ENCODE results near the gene POP4.
A peak's percentile ranks its signal among the peaks of the same experiment; 100 is the strongest.
"Not testable (repeated sequence)": the region's sequence is repeated elsewhere in the genome, so short reads cannot be mapped to it uniquely, and the experiment has no call there.

The POP4 gene

DNA sequence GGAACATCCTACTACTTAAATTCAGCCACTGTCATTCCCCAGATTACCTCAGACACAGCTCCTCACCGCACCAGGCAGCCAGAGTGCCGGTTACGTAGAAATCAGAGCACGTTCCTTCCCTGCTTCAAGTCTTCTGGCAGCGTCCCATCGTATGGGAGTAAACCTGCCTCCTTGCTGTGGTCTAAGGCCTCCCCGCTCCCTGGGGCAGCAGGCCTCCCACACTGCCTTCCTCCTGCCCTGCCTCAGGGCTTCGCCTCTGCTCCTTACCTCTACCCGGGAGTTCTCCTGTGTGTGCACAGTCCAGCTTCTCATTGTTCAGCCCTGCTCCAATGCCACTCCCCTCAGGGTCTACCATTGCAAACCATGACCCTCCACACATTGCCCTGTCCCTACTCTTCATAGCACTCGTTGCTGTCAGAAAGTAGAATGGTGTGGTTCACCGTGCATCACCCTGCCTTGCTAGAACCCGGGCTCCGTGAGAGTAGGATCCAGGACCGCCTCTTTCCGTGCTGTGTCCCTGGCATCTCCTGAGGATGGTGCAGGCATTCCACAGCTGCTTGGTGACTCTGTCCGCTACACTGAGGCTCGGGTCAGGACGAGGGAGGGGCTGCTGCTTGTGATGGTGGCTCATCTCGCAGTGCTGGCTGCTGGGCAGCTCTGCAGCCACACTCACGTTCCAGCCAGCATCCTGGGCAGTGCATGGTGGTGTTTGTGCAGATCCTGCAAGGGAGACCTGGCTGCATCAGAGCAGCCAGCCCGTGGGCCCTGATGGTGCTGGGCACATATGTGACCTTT lies 6.9 kb downstream of the POP4 start:
- no peak for ATAC-seq

DNA sequence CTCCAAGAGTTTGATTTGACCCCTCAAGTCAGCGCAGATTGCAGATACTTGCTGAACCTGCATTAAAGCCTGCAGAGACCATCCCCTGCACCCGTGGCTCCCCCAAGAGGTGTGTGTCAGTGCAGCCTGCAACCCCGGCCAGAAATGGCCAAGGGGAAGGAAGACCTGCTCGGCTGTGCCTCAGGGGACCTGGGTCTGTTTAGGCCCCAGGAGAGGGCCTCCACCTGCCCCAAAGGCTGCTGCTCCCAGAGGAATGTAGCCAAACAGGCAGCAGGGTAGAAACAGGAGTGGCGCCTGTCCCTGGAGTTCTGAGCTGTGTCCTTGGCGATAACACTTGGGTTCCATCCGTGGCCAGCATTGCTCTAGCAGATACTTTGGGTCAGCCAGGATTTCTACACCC lies 8.0 kb downstream of the POP4 start:
- no peak for ATAC-seq

DNA sequence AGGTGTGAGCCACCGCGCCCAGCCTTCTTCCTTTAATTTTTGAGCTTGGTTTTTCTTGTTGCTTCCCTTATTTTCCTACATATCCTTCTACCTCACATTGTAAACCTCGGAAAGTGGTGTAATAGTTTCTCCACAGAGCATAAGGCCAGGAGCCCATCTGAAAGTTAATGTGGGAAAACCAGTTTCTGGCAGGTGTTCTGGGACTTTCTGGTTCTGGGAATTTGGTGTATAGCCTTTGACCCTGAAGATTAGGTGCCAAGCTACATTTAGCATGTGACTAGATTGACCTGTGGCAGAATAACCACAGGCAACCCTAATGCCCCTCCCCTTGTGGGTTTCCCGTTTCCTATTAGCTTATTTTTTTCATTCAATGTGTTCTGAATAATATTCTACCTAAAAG lies 8.7 kb downstream of the POP4 start:
- no peak for ATAC-seq

DNA sequence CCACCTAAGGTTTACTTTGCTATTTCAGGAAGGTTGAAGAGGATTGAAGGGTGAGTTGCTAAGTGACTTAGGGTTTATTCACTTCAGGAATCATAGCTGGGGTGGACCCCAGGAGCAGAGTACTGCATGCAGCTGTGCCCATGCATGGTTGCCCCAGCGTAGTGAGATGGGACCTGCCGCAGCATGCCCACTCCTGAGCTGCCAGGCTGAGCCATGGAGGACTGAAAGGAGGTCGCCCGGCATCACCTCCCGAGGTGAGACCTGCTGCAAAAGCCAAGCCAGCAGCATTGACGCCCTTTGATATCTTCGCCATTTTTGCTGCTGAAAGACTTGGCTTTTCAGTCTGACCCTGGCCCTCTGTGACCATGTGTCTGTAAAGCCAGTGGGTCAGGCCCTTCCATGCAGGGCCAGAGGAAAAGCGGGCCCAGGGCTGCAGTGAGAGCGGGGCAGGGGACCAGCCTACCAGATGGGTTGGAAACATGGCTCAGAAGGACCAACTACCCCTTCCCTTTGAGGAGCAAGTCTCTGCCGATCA lies 9.9 kb downstream of the POP4 start:
- no peak for ATAC-seq

DNA sequence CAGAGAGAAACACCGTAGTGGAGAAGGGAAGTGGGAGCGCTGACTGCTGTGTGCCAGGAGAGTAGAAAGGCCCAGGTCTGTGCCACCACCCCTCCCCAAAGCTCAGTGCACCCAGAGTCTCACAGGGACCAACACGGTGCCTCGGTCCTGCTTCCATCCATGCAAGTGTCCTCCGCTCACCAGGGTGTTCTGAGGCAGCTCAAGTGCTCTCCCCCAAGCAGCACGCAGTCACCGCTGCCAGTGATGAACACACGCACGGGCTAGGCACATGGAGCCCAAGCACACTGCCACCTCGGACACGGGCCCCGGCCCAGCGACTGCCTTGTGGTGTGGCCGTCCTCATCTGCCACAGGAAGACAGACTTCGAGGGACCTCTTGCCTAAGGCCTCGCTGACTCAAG lies 10.5 kb downstream of the POP4 start:
- no peak for ATAC-seq

DNA sequence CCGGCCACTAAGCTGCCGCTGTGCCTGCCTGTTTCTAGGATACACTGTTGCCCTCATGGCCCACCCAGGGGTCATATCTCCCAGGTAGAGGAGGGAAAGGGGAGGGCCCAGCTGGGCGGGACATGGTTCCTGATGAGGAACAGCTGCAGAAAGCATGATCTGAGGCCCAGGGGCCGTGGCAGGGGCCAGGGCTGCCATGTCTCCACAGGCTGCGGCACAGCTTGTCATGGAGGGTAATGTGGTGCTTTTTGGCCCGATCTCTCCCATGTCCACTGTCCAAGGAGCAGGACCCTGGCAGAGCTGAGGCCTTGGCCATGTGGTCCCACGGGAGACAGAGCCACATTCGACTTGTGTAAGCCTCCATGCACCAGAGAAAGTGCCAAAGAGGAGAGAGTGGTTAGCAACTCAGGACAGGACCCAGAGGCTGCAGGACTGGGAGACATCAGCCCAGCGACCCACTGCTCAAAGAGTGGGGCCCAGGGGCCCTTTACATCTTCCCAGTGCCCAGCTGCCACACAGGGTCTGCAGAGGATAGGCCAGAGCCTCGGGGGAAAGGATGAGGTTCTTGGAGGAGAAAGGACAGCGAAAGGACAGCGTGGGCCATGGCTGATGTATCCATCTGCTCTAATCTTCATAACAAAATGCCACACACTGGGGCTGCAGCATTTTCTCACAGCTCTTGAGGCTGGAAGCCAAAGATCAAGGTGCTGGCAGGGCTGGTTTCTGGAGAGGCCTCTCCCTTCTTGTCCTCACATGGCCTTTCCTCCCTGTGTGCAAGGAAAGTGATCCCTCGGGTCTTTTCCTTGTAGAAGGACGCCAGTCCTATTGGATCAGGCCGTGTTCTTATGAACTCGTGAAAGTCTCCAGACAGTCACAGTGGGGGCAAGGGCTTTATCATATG lies 11.5 kb downstream of the POP4 start:
- ATAC-seq = no peak

DNA sequence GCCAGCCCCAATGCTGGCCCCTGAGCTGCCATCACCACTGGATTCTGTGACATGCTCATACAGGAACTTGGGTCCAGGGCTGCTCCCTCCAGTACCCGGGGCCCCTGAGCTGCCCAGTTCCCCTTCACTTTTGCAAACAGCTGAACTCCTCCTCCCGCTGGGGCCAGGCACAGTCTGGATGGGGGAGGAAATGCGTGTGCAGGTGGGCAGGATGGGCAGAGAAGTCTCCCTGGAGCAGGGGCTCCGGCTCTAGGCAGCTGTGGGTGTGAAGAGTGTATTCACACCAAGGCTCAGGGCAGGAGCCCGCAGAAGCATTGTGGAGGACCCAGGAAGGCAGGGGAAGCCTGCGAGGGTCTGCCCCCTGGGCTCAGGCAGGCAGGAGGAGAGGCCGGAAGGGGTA lies 12.4 kb downstream of the POP4 start:
- ATAC-seq = no peak

DNA sequence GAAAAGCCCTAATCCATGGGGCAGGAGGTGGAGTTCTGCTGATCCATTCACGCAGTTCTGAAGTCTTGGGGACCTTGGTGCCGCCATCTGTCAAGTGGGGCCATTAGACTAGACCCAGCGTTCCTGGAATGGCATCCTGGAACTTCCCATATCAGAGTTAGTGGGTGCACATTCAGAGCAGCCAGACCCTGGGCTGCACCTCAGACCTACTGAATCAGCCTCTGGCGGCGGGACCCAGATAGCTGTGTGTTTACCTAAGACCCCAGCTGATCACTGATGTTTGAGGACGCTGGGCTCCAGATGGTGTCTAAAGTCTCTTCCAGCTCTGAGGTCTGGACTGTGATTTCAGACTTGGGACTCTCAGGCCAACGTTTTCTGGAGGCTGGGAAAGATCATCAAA lies 12.8 kb downstream of the POP4 start:
- no peak for ATAC-seq

DNA sequence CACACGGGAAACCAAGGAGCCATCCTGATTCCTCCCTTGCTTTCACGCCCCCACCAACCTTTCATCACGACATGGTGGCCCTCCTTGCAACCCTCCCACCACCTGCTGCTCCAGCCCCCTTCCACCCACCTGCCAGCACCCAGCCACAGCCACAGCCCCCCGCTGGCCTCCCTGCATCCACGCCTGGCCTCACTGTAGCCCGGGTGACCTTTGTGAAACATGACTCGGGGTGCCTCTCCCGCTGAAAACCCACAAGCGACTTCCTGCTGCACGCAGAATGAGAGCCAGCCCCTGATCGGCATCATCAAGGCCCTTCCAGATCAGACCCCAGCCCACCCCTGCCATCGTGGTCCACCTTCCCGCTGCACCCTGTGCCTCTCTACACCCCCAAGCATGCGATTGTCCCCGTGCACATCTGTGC lies 14.9 kb downstream of the POP4 start:
- ATAC-seq = peak; percentile 69 to 76

DNA sequence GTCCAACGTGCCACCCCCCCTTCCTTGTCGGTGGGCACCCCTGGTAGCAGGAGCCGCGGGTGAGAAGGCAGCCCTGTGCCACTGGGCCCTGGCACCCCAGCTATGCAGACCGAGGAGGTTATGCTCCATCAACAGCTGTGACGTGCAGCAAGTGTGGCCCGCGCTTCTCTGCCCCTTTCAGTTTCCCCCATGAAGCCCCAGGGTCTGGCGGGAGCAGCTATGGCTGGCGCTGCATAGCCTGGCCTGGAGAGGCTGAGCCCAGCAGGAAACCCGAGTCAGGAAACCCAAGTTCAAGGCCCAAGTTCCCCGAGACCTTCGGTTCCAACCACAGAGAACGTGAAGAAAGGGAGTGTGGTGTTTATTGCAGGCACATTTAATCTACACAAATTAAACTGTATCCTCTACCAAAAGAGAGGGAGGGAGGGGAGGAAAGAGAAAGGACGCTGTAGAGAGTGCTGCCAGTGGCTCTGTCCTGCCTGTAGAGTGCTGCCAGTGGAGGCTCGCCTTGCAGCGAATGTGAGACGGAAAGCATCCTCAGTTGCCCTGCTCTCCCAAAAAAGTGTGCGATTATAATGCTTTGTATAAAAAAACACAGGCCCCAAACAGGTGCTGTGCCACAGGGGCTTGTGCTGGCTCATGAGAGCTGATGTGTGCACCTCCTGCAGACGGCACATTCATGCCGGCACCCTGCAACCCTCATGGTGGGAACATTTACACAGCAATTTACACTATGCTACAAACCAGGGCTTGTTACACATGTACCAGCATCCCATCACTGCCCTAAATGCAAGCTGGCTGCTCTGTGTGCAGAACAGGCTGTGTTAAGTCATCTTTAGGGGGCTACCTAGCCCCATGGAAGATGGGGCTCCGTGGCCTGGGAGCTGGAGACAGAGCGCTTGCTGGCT lies 16.3 kb downstream of the POP4 start:
- ATAC-seq = no peak

DNA sequence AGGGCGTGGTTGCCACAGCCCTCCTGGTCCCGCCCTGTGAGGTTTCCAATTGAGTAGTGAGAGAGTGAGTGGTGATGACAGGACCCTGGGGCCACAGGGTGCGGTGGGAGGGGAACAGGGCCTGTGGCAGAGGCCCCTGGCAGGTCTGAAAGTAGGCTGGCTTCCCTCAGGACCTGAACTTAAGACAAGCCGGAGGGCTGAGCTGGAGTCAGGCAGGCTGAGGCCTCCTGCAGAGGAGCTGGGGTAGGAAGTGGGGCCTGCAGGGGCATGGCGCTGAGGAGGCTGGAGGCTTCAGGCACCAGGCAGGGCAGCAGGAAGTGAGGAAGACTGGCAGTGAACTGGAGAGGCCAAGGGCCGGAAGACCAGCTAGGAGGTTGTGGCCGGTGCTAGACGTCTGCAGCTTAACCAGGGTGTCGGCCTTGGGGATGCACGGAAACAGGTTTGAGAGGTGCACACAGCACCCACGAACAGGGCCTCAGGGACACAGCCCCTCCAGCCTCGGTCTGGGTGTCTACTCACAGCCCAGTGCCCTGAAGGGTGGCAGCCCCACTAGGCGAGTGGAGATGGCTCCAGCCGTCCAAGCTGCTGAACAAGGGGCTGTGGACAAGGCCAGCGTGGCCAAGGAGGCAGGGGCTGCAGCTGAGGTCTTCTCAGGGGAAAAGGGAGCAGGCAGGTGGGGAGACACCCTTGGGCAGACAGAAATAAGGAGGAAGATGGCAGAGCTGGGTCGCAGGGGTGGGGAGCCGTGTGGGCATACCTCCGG lies 17.8 kb downstream of the POP4 start:
- peak; percentile 85 to 95 for ATAC-seq

DNA sequence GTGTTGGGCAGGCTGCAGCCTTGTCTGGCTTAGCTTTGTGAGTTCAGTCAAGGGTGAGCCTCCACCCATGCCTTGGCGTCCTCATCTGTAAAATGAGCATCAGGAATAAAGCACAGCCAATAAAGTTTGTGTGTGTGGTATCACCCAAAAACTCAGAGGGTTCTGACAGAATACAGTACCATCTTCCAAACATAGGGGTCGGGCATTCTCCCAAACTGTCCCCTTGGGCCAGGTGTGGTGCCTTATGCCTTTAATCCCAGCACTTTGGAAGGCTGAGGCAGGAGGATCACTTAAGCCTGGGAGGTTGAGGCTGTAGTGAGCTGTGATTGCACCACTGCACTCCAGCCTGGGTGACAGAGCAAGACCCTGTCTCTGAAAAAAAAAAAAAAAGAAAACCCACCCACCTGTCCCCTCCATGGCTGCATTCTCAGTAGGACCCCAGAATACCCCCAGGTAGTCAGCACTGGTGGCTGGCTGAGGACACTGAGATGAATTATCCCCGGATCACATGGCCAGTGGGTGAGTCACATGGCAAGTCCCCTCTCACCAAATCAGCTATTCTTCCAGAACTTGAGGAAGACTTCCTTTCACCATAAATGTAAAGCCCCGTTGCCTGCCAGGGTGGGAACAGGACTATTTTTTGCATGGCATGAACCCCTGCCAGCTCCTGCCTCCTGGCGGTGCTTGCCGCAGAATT lies 18.6 kb downstream of the POP4 start:
- no peak for ATAC-seq

DNA sequence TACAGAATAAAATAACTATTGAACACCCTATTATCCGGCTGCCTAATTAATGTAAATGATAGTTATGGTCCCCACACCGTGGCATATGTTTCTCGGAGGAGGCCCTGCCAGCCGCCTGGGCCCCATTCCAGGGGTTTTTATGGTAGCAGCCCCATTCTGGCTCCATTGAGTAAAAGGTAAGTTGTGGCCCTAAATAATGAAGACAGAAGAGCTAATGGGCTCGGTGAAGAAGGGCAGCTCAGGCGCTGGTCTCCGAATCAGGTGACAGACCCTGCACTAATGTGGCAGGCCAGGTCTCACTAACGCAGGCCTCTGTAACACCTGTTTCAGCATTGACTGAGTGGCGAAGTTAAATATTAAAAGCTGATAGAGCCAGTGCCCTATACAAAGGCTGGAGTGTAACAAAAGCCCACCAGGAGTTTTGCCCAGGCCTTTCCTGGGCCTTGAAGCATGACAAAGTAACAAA lies 19.1 kb downstream of the POP4 start:
- ATAC-seq = no peak

DNA sequence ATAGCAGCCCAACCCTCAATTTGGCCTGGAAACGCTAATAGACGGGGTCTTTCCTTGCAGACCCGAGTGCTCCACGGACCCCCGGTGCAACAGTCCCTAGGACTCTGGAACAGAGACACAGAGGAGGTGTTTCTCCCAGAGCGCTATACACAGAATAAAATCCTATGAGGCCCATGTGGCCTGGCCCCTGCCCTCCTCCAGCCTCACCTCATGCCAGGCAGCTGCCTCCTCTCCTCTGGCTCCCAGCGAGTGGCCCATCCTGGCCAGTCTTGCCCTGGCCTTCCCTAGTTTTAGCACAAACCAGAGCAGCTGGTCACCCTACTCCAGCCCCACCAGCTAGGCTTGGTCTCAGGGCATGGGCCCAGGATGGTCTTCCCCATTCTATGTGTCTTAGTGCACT lies 20.3 kb downstream of the POP4 start:
- ATAC-seq = no peak

DNA sequence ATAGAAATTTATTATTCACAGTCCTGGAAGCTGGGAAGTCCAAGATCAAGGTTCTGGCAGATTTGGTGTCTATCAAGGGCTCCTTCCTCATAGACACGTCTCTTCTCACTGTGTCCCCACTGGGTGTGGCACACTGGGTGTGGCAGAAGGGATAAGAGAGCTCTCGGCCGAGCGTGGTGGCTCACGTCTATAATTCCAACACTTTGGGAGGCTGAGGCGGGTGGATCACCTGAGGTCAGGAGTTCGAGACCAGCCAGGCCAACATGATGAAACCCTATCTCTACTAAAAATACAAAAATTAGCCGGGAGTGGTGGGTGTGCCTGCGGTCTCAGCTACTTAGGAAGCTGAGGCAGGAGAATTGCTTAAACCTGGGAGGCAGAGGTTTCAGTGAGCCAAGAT lies 20.7 kb downstream of the POP4 start:
- ATAC-seq = not testable (repeated sequence)

DNA sequence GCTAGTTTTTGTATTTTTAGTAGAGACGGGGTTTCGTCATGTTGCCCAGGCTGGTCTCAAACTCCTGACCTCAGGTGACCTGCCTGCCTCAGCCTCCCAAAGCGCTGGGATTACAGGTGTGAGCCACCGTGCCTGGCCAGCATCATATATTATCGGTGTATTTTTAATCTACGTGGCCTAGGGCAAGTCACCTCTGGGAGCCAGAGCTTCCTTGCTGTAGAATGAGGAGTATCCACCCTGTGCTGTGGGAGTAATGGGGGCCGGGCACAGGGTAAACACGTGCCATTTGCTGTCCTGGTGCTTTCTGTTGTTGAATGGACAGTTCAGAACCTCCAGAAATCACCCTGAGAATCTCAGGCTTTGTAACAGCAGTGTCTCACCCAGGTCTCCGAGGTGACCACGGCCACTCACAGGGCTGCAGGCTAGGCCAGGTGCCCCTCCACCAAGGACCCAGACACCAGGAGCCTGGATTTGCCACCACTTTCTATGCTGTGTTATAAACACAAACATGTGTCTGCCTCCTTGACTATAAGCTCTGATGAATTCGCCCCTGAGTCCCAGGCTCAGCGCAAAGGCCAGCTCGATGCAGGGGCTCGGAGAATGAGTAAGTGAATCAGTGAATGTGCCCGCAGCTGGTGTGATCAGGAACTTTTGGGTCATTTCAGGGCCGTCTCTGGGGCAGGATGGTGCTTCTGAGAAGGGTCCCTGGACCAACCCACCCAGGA lies 22.7 kb downstream of the POP4 start:
- ATAC-seq = no peak

DNA sequence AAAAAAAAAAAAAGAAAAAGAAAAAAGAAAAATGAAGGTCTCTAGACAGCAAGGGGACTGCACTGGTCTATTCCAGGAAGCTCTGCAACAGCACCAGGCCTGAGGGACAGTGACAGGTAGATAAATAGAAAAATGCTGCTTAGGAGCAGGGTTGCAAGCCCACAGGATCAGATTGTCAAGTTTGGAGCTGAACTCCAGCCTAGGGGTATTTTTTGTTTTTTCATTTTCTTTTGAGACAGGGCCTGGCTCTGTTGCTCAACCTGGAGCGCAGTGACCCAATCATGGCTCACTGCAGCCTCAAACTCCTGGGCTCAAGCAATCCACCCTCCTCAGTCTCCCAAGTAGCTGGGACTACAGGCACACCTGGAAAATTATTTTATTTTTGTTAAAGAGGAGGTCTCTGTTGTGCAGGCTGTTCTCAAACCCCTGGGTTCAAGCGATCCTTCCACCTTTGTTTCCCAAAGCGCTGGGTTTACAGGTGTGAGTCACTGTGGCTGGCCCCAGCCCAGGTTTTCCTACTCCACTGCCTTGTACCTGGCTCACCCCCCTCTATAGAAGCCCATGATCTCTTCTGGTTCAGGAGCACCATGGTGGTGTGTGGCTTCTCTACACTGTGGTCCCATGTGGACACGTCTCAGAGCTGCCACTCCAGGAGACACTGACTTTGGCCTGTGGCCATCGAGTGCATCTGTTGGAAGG lies 23.9 kb downstream of the POP4 start:
- no peak for ATAC-seq

DNA sequence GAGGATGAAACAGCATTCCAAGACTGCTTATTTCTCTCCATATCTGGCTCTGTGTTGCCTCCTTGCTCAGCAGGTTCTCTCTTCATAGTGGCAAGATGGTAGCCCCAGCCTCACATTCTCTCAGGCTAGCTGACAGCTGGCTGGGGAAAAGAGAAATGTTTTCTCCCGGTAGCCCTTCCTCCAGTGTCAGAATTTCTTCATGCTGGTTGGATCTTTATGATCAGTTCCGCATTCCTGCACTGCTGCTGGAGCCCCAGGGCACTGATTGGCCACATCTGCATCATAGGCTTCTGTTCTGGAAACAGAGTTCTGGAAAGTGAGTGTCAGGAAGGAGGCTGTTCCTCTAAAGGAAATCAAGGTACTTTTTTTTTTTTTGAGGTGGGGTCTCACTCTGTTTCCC lies 24.6 kb downstream of the POP4 start:
- ATAC-seq = no peak

DNA sequence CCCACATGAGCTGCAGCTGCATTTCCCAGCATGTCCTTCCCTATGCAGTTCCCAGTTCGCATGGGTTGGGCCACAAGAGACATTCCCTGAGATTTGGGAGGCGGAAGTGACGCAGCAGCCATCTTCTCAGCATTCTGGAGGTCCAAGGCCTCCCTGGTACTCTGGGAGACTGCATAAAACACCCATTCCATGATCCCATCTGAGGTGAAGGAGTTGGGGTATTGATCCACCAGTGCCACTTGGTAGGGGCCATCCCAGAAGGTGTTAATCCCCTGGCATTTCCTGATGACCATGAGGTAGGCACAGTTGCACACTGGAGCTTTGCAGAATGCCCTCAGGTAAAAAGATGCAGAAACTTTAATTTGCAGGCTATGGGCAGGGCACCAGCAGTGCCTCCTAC lies 25.4 kb downstream of the POP4 start:
- ATAC-seq = no peak

DNA sequence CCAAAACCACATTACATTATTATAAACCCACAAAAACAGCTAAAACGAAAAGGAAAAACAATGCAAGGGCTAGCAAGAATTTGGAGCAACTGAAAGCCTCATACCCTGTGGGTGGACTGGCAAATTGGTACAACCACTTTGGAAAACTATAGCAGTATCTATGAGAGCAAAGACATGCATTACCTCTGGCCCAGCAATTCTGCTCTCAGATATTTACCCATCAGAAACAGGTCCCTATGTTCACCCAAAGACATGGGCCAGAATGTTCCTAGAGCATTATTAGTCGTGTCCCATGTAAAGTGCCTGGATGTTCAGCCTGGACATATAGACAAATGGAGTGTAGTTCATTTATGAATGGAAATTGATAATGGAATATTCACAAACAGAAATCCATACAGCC lies 27.9 kb downstream of the POP4 start:
- no peak for ATAC-seq
